ENCODE results near the gene GPR3. TPM values are rescaled to one million over a fixed set of nuclear protein-coding genes. Genes with fewer than 3 reads are reported as not detected.
"Not testable (repeated sequence)": the region's sequence is repeated elsewhere in the genome, so short reads cannot be mapped to it uniquely, and the experiment has no call there.

GPR3 gene
- total RNA-seq, 1 experiment from 2014 or later: 0.95 TPM

DNA sequence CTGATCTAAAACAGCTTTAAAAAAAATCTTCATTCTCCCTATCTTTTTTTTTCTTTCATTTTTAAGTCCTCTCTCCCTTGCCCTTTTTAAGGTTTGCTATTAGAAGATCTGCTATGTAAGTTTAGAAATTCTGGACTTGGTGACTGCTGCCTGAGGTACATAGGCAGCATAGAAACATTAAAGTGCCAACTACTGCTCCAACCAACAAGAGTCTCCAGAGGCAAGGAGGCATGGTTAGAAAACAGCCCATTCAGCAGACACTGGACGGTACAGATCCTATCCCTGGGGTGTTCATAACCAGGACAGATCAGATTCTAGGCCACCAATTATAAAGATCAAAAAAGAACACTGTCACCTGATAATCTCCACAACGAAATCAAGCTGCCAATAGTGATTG lies 36.6 kb downstream of the GPR3 start:
- Histone ChIP-seq H3K4me1 (ENCODE audit: control insufficient read depth, insufficient read depth, low read length) (peaks cover 2% of the 10 kb centered on the region; the same call in 1 of the 2 replicates), H3K27ac (ENCODE audit: low read length) (no peak overlapping the region), H3K27me3 (ENCODE audit: control insufficient read depth, insufficient read depth, low read length) (no peaks in the 10 kb centered on the region), H3K36me3 (ENCODE audit: control insufficient read depth, insufficient read depth, low read length) (no peaks in the 10 kb centered on the region), H3K9me3 (ENCODE audit: control insufficient read depth, insufficient read depth, low read depth, low read length) (no peaks in the 10 kb centered on the region), H3K4me3 (ENCODE audit: low read depth in 2 of 2, low read length in 2 of 2) (no peak overlapping the region)
- no TSS peak for BruUV-seq (replicated peaks)
- no peak for ATAC-seq
- CTCF ChIA-PET: interaction anchor here (1.5 kb wide), 1 partner anchor 13 kb away, joined by 6 read pairs; no protein-coding TSS in a partner anchor
- no peak for DNase-seq (ENCODE audit: low read depth, low spot score)
- intact Hi-C loops (cut with micrococcal nuclease; ENCODE audit: unreplicated experiment): no loop called here
- in situ Hi-C loops (cut with HindIII; ENCODE audit: low pct_unique_long_range_greater_than_20kb, low sequenced_read_pairs): no loop called here
- POLR2A ChIA-PET: no interaction called here
- TF ChIP-seq TCF7L2 (IDR thresholded peaks at IDR 0.05; ENCODE audit: low read depth, low read length): no peak
- no peak for TF ChIP-seq SIN3A (IDR thresholded peaks at IDR 0.05; ENCODE audit: borderline replicate concordance, insufficient read depth, low read depth, low read length)
- TF ChIP-seq, protein P1, sequence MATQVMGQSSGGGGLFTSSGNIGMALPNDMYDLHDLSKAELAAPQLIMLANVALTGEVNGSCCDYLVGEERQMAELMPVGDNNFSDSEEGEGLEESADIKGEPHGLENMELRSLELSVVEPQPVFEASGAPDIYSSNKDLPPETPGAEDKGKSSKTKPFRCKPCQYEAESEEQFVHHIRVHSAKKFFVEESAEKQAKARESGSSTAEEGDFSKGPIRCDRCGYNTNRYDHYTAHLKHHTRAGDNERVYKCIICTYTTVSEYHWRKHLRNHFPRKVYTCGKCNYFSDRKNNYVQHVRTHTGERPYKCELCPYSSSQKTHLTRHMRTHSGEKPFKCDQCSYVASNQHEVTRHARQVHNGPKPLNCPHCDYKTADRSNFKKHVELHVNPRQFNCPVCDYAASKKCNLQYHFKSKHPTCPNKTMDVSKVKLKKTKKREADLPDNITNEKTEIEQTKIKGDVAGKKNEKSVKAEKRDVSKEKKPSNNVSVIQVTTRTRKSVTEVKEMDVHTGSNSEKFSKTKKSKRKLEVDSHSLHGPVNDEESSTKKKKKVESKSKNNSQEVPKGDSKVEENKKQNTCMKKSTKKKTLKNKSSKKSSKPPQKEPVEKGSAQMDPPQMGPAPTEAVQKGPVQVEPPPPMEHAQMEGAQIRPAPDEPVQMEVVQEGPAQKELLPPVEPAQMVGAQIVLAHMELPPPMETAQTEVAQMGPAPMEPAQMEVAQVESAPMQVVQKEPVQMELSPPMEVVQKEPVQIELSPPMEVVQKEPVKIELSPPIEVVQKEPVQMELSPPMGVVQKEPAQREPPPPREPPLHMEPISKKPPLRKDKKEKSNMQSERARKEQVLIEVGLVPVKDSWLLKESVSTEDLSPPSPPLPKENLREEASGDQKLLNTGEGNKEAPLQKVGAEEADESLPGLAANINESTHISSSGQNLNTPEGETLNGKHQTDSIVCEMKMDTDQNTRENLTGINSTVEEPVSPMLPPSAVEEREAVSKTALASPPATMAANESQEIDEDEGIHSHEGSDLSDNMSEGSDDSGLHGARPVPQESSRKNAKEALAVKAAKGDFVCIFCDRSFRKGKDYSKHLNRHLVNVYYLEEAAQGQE (IDR thresholded peaks at IDR 0.05; ENCODE audit: insufficient read depth in 1 of 2, low read depth in 2 of 2, low read length in 1 of 2): no peak

- intact Hi-C loops (cut with micrococcal nuclease; ENCODE audit: unreplicated experiment): no loop called here
- ChIA-PET CTCF (interaction anchor here (1.2 kb wide), 1 partner anchor 319 kb away, joined by 3 read pairs; no protein-coding TSS in a partner anchor), POLR2A (no interaction called here)
- ATAC-seq (no peak), DNase-seq (ENCODE audit: low read depth, low spot score) (no peak)
- no peak overlapping the region for H3K4me3 ChIP-seq (ENCODE audit: low read depth in 2 of 2, low read length in 2 of 2)
- no TSS peak for BruUV-seq (replicated peaks)
- H3K36me3 ChIP-seq (ENCODE audit: control insufficient read depth, insufficient read depth, low read length): no peaks in the 10 kb centered on the region
- H3K27ac ChIP-seq (ENCODE audit: low read length): no peak overlapping the region; the same call in 1 of the 2 replicates
- H3K4me1 ChIP-seq (ENCODE audit: control insufficient read depth, insufficient read depth, low read length): peaks cover 6% of the 10 kb centered on the region; the same call in 1 of the 2 replicates
- no peaks in the 10 kb centered on the region for H3K27me3 ChIP-seq (ENCODE audit: control insufficient read depth, insufficient read depth, low read length)
- in situ Hi-C loops (cut with HindIII; ENCODE audit: low pct_unique_long_range_greater_than_20kb, low sequenced_read_pairs): no loop called here
- TF ChIP-seq SIN3A (IDR thresholded peaks at IDR 0.05; ENCODE audit: borderline replicate concordance, insufficient read depth, low read depth, low read length): no peak
- TF ChIP-seq CTCF (IDR thresholded peaks at IDR 0.05): peak; percentile 19; the same call in 1 of the 2 replicates
- H3K9me3 ChIP-seq (ENCODE audit: control insufficient read depth, insufficient read depth, low read depth, low read length): no peaks in the 10 kb centered on the region
These were observed 38.6 kb downstream of the GPR3 start for GRCh38 chr1:27430903-27431600.

DNA sequence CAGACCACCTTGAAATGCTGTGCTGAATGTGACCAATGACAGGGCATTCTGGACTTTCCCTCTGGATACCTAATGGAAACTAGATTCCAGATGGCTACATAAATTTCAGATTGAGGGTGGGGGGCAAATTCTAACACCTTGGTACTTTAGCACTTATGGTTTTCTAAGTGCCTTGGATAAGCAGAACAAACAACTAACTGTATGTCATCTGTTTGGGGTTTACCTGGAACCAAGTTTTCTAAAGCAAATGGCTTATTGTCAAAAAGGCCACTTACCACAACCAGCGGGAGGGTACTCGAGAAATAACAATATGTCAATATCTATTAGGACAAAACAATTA lies 39.1 kb downstream of the GPR3 start:
- Histone ChIP-seq H3K4me1 (ENCODE audit: control insufficient read depth, insufficient read depth, low read length) (peaks cover 7% of the 10 kb centered on the region; the same call in 1 of the 2 replicates), H3K27me3 (ENCODE audit: control insufficient read depth, insufficient read depth, low read length) (no peaks in the 10 kb centered on the region), H3K9me3 (ENCODE audit: control insufficient read depth, insufficient read depth, low read depth, low read length) (no peaks in the 10 kb centered on the region), H3K27ac (ENCODE audit: low read length) (no peak overlapping the region), H3K4me3 (ENCODE audit: low read depth in 2 of 2, low read length in 2 of 2) (no peak overlapping the region), H3K36me3 (ENCODE audit: control insufficient read depth, insufficient read depth, low read length) (no peaks in the 10 kb centered on the region)
- ATAC-seq: no peak
- no TSS peak for BruUV-seq (replicated peaks)
- in situ Hi-C loops (cut with HindIII; ENCODE audit: low pct_unique_long_range_greater_than_20kb, low sequenced_read_pairs) (no loop called here), intact Hi-C loops (cut with micrococcal nuclease; ENCODE audit: unreplicated experiment) (no loop called here)
- TF ChIP-seq SIN3A (IDR thresholded peaks at IDR 0.05; ENCODE audit: borderline replicate concordance, insufficient read depth, low read depth, low read length): no peak
- peak; percentile 1; the same call in 1 of the 2 replicates for TF ChIP-seq CTCF (IDR thresholded peaks at IDR 0.05)
- TF ChIP-seq POLR2AphosphoS5 (IDR thresholded peaks at IDR 0.05; ENCODE audit: low read depth, low read length): no peak
- ChIA-PET POLR2A (no interaction called here), CTCF (no interaction called here)
- DNase-seq (ENCODE audit: low read depth, low spot score): no peak

GRCh38 chr1:27432725-27433124 lies 40.3 kb downstream of the GPR3 start:
- POLR2A ChIA-PET; in situ Hi-C loops (cut with HindIII; ENCODE audit: low pct_unique_long_range_greater_than_20kb, low sequenced_read_pairs): not testable (repeated sequence)

More at GRCh38 chr1:27432725-27433124, 40.3 kb downstream of the GPR3 start:
- H3K27me3 ChIP-seq (ENCODE audit: control insufficient read depth, insufficient read depth, low read length); ATAC-seq; CTCF ChIA-PET; H3K9me3 ChIP-seq (ENCODE audit: control insufficient read depth, insufficient read depth, low read depth, low read length); BruUV-seq (replicated peaks); H3K36me3 ChIP-seq (ENCODE audit: control insufficient read depth, insufficient read depth, low read length); intact Hi-C loops (cut with micrococcal nuclease; ENCODE audit: unreplicated experiment); H3K27ac ChIP-seq (ENCODE audit: low read length); H3K4me3 ChIP-seq (ENCODE audit: low read depth in 2 of 2, low read length in 2 of 2); DNase-seq (ENCODE audit: low read depth, low spot score): not testable (repeated sequence)
- peaks cover 13% of the 10 kb centered on the region; the same call in 1 of the 2 replicates for H3K4me1 ChIP-seq (ENCODE audit: control insufficient read depth, insufficient read depth, low read length)

All from Panc1 (cell line).